ENCODE measurements around the gene TMEM52B.
A peak's percentile ranks its signal among the peaks of the same experiment; 100 is the strongest.

The TMEM52B gene

GRCh38 chr12:10147714-10148403 lies 31.0 kb upstream of the TMEM52B start:
- H3K9me3 ChIP-seq (ENCODE audit: control insufficient read depth, low read length) = no peaks in the 10 kb centered on the region
- H2BK5ac ChIP-seq (ENCODE audit: low read depth, low read length, poor library complexity, severe bottlenecking) = no peak overlapping the region
- no peak overlapping the region for H2AFZ ChIP-seq (ENCODE audit: low read depth, low read length)
- no peak overlapping the region for H4K91ac ChIP-seq (ENCODE audit: low read length)
- 85% methylated on average over 3 of the region's 5 CpGs for WGBS
- no peak overlapping the region for H3K4ac ChIP-seq (ENCODE audit: low read depth in 1 of 2, low read length in 2 of 2)
- H2AK5ac ChIP-seq (ENCODE audit: low read length, severe bottlenecking) = no peak overlapping the region
- H3K27ac ChIP-seq (ENCODE audit: low read length, poor library complexity, severe bottlenecking) = no peak overlapping the region
- H3K36me3 ChIP-seq (ENCODE audit: control insufficient read depth in 1 of 2, insufficient read depth in 2 of 2, low read depth in 1 of 2, low read length in 2 of 2) = no peaks in the 10 kb centered on the region
- H3K9ac ChIP-seq (ENCODE audit: low read length) = no peak overlapping the region
- H3K79me1 ChIP-seq (replicated peaks; ENCODE audit: low read length, poor library complexity, severe bottlenecking) = no peaks in the 10 kb centered on the region
- DNase-seq = no peak
- no peak overlapping the region for H2BK120ac ChIP-seq (ENCODE audit: low read depth, low read length)
- H2BK15ac ChIP-seq (ENCODE audit: low read depth, poor library complexity, severe bottlenecking) = no peak overlapping the region
- H3K23ac ChIP-seq (ENCODE audit: low read length in 2 of 2) = no peak overlapping the region
- no peaks in the 10 kb centered on the region for H3K4me1 ChIP-seq (ENCODE audit: control insufficient read depth, insufficient read depth, low read depth, low read length)
- no peak overlapping the region for H3K4me2 ChIP-seq (ENCODE audit: low read length, poor library complexity, severe bottlenecking)
- H3K18ac ChIP-seq (ENCODE audit: low read depth in 1 of 2, low read length in 2 of 2) = no peak overlapping the region
- H3K14ac ChIP-seq (ENCODE audit: low read length in 2 of 2) = no peak overlapping the region
- no peak overlapping the region for H2BK12ac ChIP-seq (ENCODE audit: low read length in 2 of 2)
- no peak overlapping the region for H3K4me3 ChIP-seq (ENCODE audit: insufficient read depth in 1 of 2, low read depth in 1 of 2, low read length in 2 of 2)
- no peaks in the 10 kb centered on the region for H3K27me3 ChIP-seq (ENCODE audit: control insufficient read depth in 1 of 2, insufficient read depth in 1 of 2, low read length in 2 of 2)
- no peak overlapping the region for H4K8ac ChIP-seq (ENCODE audit: low read length)

GRCh38 chr12:10151621-10152020 lies 27.2 kb upstream of the TMEM52B start:
- Histone ChIP-seq H2BK120ac (ENCODE audit: low read depth, low read length) (no peak overlapping the region), H3K4me1 (ENCODE audit: control insufficient read depth, insufficient read depth, low read depth, low read length) (peaks cover 6% of the 10 kb centered on the region)
- WGBS = 0% methylated on average over 1 of the region's 2 CpGs

GRCh38 chr12:10153271-10154144 lies 25.3 kb upstream of the TMEM52B start:
- no peaks in the 10 kb centered on the region for H3K27me3 ChIP-seq (ENCODE audit: control insufficient read depth in 1 of 2, insufficient read depth in 1 of 2, low read length in 2 of 2)
- H3K9ac ChIP-seq (ENCODE audit: low read length) = peak overlapping the region; percentile 91
- DNase-seq = peak; percentile 82
- H3K36me3 ChIP-seq (ENCODE audit: control insufficient read depth in 1 of 2, insufficient read depth in 2 of 2, low read depth in 1 of 2, low read length in 2 of 2) = no peaks in the 10 kb centered on the region
- H2AK5ac ChIP-seq (ENCODE audit: low read length, severe bottlenecking) = no peak overlapping the region
- H3K14ac ChIP-seq (ENCODE audit: low read length in 2 of 2) = no peak overlapping the region
- peak overlapping the region; percentile 32 to 93 for H2BK12ac ChIP-seq (ENCODE audit: low read length in 2 of 2)
- peak overlapping the region; percentile 61 to 76 for H3K4me3 ChIP-seq (ENCODE audit: insufficient read depth in 1 of 2, low read depth in 1 of 2, low read length in 2 of 2)
- no peaks in the 10 kb centered on the region for H3K9me3 ChIP-seq (ENCODE audit: control insufficient read depth, low read length)
- H3K23ac ChIP-seq (ENCODE audit: low read length in 2 of 2) = peak overlapping the region in 1 of 2 experiments; percentile 73
- H3K4ac ChIP-seq (ENCODE audit: low read depth in 1 of 2, low read length in 2 of 2) = peak overlapping the region; percentile 79 to 86
- peak overlapping the region; percentile 63 to 92 for H3K18ac ChIP-seq (ENCODE audit: low read depth in 1 of 2, low read length in 2 of 2)
- whole genome bisulfite sequencing = 2% methylated on average over 38 of the region's 46 CpGs
- peak overlapping the region; percentile 85 for H3K4me2 ChIP-seq (ENCODE audit: low read length, poor library complexity, severe bottlenecking)
- H3K27ac ChIP-seq (ENCODE audit: low read length, poor library complexity, severe bottlenecking) = peak overlapping the region; percentile 40
- peak overlapping the region; percentile 44 for H4K91ac ChIP-seq (ENCODE audit: low read length)
- H3K4me1 ChIP-seq (ENCODE audit: control insufficient read depth, insufficient read depth, low read depth, low read length) = peaks cover 6% of the 10 kb centered on the region
- peak overlapping the region; percentile 60 for H2BK15ac ChIP-seq (ENCODE audit: low read depth, poor library complexity, severe bottlenecking)
- H2BK5ac ChIP-seq (ENCODE audit: low read depth, low read length, poor library complexity, severe bottlenecking) = no peak overlapping the region
- no peaks in the 10 kb centered on the region for H3K79me1 ChIP-seq (replicated peaks; ENCODE audit: low read length, poor library complexity, severe bottlenecking)
- peak overlapping the region; percentile 90 for H4K8ac ChIP-seq (ENCODE audit: low read length)
- H2AFZ ChIP-seq (ENCODE audit: low read depth, low read length) = peak overlapping the region; percentile 91
- H2BK120ac ChIP-seq (ENCODE audit: low read depth, low read length) = peak overlapping the region; percentile 69

More at GRCh38 chr12:10151621-10152020, 27.2 kb upstream of the TMEM52B start:
- no peak overlapping the region for H2AK5ac ChIP-seq (ENCODE audit: low read length, severe bottlenecking)
- no peak overlapping the region for H3K14ac ChIP-seq (ENCODE audit: low read length in 2 of 2)
- no peak overlapping the region for H4K91ac ChIP-seq (ENCODE audit: low read length)
- no peak overlapping the region for H2AFZ ChIP-seq (ENCODE audit: low read depth, low read length)
- no peak overlapping the region for H3K9ac ChIP-seq (ENCODE audit: low read length)
- no peaks in the 10 kb centered on the region for H3K36me3 ChIP-seq (ENCODE audit: control insufficient read depth in 1 of 2, insufficient read depth in 2 of 2, low read depth in 1 of 2, low read length in 2 of 2)
- no peak overlapping the region for H3K4me2 ChIP-seq (ENCODE audit: low read length, poor library complexity, severe bottlenecking)
- H3K18ac ChIP-seq (ENCODE audit: low read depth in 1 of 2, low read length in 2 of 2) = no peak overlapping the region
- DNase-seq = no peak
- no peaks in the 10 kb centered on the region for H3K79me1 ChIP-seq (replicated peaks; ENCODE audit: low read length, poor library complexity, severe bottlenecking)
- H4K8ac ChIP-seq (ENCODE audit: low read length) = no peak overlapping the region
- H3K9me3 ChIP-seq (ENCODE audit: control insufficient read depth, low read length) = no peaks in the 10 kb centered on the region
- H2BK5ac ChIP-seq (ENCODE audit: low read depth, low read length, poor library complexity, severe bottlenecking) = no peak overlapping the region
- no peak overlapping the region for H2BK15ac ChIP-seq (ENCODE audit: low read depth, poor library complexity, severe bottlenecking)
- no peaks in the 10 kb centered on the region for H3K27me3 ChIP-seq (ENCODE audit: control insufficient read depth in 1 of 2, insufficient read depth in 1 of 2, low read length in 2 of 2)
- no peak overlapping the region for H2BK12ac ChIP-seq (ENCODE audit: low read length in 2 of 2)
- H3K27ac ChIP-seq (ENCODE audit: low read length, poor library complexity, severe bottlenecking) = no peak overlapping the region
- no peak overlapping the region for H3K4me3 ChIP-seq (ENCODE audit: insufficient read depth in 1 of 2, low read depth in 1 of 2, low read length in 2 of 2)
- H3K4ac ChIP-seq (ENCODE audit: low read depth in 1 of 2, low read length in 2 of 2) = no peak overlapping the region
- H3K23ac ChIP-seq (ENCODE audit: low read length in 2 of 2) = no peak overlapping the region

- WGBS = 65% methylated on average over 5 of the region's 6 CpGs
- Histone ChIP-seq H3K4me1 (ENCODE audit: control insufficient read depth, insufficient read depth, low read depth, low read length) (peaks cover 6% of the 10 kb centered on the region), H2BK5ac (ENCODE audit: low read depth, low read length, poor library complexity, severe bottlenecking) (no peak overlapping the region), H2BK15ac (ENCODE audit: low read depth, poor library complexity, severe bottlenecking) (no peak overlapping the region), H3K79me1 (replicated peaks; ENCODE audit: low read length, poor library complexity, severe bottlenecking) (no peaks in the 10 kb centered on the region), H3K18ac (ENCODE audit: low read depth in 1 of 2, low read length in 2 of 2) (peak overlapping the region; percentile 63 to 92), H3K4me3 (ENCODE audit: insufficient read depth in 1 of 2, low read depth in 1 of 2, low read length in 2 of 2) (peak overlapping the region; percentile 61 to 76), H3K36me3 (ENCODE audit: control insufficient read depth in 1 of 2, insufficient read depth in 2 of 2, low read depth in 1 of 2, low read length in 2 of 2) (no peaks in the 10 kb centered on the region), H4K8ac (ENCODE audit: low read length) (peak overlapping the region; percentile 90), H3K4ac (ENCODE audit: low read depth in 1 of 2, low read length in 2 of 2) (peak overlapping the region; percentile 79 to 86), H3K9me3 (ENCODE audit: control insufficient read depth, low read length) (no peaks in the 10 kb centered on the region), H4K91ac (ENCODE audit: low read length) (peak overlapping the region; percentile 44), H2AFZ (ENCODE audit: low read depth, low read length) (peak overlapping the region; percentile 91), H3K4me2 (ENCODE audit: low read length, poor library complexity, severe bottlenecking) (peak overlapping the region; percentile 85), H3K27me3 (ENCODE audit: control insufficient read depth in 1 of 2, insufficient read depth in 1 of 2, low read length in 2 of 2) (no peaks in the 10 kb centered on the region), H3K23ac (ENCODE audit: low read length in 2 of 2) (peak overlapping the region in 1 of 2 experiments; percentile 73), H3K14ac (ENCODE audit: low read length in 2 of 2) (no peak overlapping the region), H3K9ac (ENCODE audit: low read length) (peak overlapping the region; percentile 91), H2AK5ac (ENCODE audit: low read length, severe bottlenecking) (no peak overlapping the region), H2BK120ac (ENCODE audit: low read depth, low read length) (no peak overlapping the region), H2BK12ac (ENCODE audit: low read length in 2 of 2) (peak overlapping the region in 1 of 2 experiments; percentile 93), H3K27ac (ENCODE audit: low read length, poor library complexity, severe bottlenecking) (no peak overlapping the region)
- no peak for DNase-seq
These were observed 24.7 kb upstream of the TMEM52B start for GRCh38 chr12:10154145-10154496.
